Activated CD4-positive, alpha-beta T cell treated with anti-CD3 and anti-CD28 coated beads, Interleukin-2, amount 50 U/mL, for 24 hours (primary cell): ENCODE results near the gene ZNF25.
"Not testable (repeated sequence)": the region's sequence is repeated elsewhere in the genome, so short reads cannot be mapped to it uniquely, and the experiment has no call there.

Source experiments
- DNase-seq, 2 donors: peaks; one replicate each; pipeline ENCODE4 v3.0.0-alpha.2; 2020; ENCODE audit warnings: low read depth in 1 of 2, low spot score in 1 of 2

ZNF25 gene

DNA sequence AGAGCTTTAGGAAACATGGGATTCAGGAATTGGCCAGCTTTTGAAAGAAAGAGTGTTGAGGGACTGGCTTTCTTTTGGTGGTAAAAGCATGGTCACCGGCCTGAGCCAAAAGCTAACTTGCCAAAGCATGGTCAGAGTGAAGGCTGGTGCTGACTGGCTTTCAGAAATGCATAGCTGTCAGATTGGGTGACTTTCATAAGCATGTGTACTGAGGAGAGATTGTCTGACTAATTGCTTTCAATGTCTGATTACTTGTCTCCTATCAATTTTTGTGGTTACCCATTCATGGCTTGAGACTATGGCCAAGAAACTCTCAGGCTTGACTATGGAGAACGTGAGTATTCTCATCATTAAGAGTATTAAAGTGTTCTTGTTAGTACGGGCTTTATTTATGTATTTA is 28.2 kb downstream of the ZNF25 start:
- DNase-seq: no peak

DNA sequence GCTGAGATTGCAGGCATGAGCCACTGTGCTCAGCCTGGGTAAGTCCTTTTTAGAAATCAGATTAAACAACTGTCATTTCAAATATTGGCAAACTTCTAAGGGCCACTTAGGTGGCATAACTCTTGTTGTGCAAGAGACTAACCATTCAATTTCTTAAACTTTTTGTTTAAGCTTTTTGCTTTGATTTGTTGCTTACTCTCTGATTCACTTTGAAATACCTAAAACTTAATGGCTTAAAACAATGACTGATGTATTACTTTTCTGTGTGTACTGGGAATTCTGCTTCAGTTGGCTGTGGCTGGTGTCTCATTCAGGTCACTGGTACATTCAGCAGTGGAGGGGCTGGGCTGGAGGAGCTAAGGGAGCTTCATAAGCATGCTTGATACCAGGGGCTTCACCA is 28.9 kb downstream of the ZNF25 start:
- DNase-seq: no peak

DNA sequence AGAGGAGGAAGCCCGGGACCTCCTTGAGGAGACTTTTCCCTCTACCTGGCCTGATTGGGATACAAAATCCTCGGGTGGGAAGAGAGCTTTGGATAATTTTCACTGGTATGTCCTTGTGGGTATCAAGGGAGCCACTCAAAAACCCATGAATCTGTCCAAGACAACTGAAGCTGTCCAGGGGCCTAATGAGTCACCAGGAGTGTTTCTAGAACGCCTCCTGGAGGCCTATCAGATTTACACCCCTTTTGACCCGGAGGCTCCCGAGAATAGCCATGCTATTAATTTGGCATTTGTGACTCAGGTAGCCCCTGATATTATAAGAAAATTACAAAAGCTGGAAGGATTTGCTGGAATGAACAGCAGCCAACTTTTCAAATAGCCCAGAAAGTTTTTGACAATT is 38.6 kb downstream of the ZNF25 start:
- DNase-seq: no peak

DNA sequence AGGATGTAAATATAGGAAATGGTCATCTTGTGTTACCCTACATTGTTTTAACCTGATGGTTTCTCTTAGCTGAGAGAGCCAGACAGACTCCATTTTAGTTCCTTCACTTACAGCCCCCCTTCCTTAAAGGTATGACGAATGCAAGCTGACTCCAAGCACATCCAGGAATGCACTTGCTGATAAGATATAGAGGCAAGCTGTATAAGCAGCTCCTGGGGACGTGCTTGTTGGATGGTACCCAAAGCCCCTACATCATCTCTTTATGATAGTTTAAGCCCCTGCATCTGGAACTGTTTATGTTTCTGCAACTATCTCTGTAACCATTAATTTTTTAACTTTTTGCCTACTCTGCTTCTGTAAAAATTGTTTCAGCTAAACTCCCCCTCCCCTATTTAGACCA is 41.7 kb downstream of the ZNF25 start:
- no peak for DNase-seq

DNA sequence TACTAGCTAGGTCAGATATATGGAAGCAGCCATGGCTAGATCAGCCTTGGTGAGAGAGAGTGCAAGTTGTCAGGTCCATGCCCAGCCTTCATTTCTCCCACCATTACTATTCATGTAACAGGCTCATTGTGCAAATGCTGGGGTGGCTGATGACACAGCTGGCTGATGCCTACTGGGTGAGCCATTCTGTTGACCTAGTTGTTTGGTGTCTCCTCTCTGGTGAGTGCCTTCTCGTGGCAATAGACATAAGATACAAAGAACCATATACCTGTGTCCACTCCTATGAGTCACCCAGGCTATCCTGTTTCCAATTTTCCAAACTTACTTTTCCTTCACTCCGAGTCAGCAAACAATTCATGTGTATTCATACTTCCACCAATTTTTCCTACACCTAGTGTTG is 46.0 kb downstream of the ZNF25 start:
- DNase-seq: no peak

DNA sequence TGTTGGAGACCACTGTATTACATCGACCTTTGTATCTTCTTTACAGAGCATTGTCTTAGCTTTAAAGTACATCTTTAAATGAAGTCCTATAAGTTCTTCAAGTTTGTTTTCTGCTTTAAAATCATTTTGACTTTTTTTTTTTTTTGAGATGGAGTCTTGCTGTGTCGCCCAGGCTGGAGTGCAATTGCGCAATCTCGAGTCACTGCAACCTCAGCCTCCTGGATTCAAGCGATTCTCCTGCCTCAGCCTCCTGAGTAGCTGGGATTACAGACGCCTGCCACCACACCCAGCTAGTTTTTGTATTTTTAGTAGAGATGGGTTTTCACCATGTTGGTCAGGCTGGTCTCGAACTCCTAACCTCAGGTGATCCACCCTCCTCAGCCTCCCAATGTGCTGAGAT is 68.3 kb downstream of the ZNF25 start:
- not testable (repeated sequence) for DNase-seq

DNA sequence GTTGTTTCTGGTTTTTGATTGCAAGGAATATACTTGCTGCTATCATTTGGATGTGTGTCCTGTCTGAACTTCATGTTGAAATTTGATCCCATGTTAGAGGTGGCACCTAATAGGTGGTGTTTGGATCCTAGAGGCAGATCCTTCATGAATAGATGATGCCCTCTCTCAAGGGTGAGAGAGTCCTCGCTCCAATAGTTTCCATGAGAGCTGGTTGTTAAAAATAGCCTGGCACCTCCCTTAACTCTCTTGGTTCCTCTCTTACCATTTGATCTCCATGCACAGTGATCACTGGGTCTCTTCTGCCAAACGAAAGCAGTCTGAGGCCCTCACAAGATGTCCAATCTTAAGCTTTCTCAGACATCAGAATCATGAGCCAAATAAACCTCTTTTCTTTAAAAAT is 70.1 kb downstream of the ZNF25 start:
- DNase-seq: no peak
